ENCODE data around the gene ATXN2.

GRCh38 chr12:111447571-111448265 lies 151.4 kb downstream of the ATXN2 start:
- TF ChIP-seq CTCF (IDR thresholded peaks at IDR 0.05 in 4 of 5, conservative IDR thresholded peaks at IDR 0.05 in 1 of 5), result no peak
- TF ChIP-seq POLR2A (IDR thresholded peaks at IDR 0.05), result no peak
